MM.1S (cell line): Measurements from ENCODE around the gene PSTPIP1.

Source experiments
- DNase-seq: peaks from one replicate; pipeline ENCODE4 v3.0.0-alpha.2; 2015
- H2AFZ ChIP-seq: fragments of 300-600 bp; sonication (generic); 2 replicates; pipeline ENCODE4 v1.6.0; 2016; ENCODE audit warnings: antibody characterized with exemption, low read length
- H3F3A ChIP-seq: fragments of 300-600 bp; sonication (generic); 2 replicates; pipeline ENCODE4 v1.6.1; 2016; ENCODE audit warnings: mild to moderate bottlenecking, antibody characterized with exemption, low read length, moderate library complexity, mixed read lengths; ENCODE audit not compliant: insufficient read depth
- H3K27ac ChIP-seq: fragments of 300-600 bp; sonication (generic); 2 replicates; pipeline ENCODE4 v1.5.1; 2016; ENCODE audit warnings: mild to moderate bottlenecking, low read length
- H3K27me3 ChIP-seq: fragments of 300-600 bp; sonication (generic); replicated peaks from 2 replicates; pipeline ENCODE4 v1.6.0; 2016; ENCODE audit warnings: low read length; ENCODE audit not compliant: insufficient read depth
- H3K36me3 ChIP-seq: fragments of 300-600 bp; sonication (generic); replicated peaks from 2 replicates; pipeline ENCODE4 v1.6.1; 2016; ENCODE audit warnings: mild to moderate bottlenecking, low read length, mixed read lengths; ENCODE audit not compliant: insufficient read depth
- H3K4me1 ChIP-seq: fragments of 300-600 bp; sonication (generic); 2 replicates; pipeline ENCODE4 v1.6.1; 2016; ENCODE audit warnings: low read length, mixed read lengths
- H3K4me2 ChIP-seq: fragments of 300-600 bp; sonication (generic); 2 replicates; pipeline ENCODE4 v1.6.0; 2016; ENCODE audit warnings: low read depth, low read length
- H3K4me3 ChIP-seq: fragments of 300-600 bp; sonication (generic); 2 replicates; pipeline ENCODE4 v1.5.1; 2016; ENCODE audit warnings: low read length, mixed read lengths
- H3K79me2 ChIP-seq: fragments of 300-600 bp; sonication (generic); 2 replicates; pipeline ENCODE4 v1.6.1; 2016; ENCODE audit warnings: mixed run types, low read length, mixed read lengths
- H3K9ac ChIP-seq: fragments of 300-600 bp; sonication (generic); 2 replicates; pipeline ENCODE4 v1.6.1; 2016; ENCODE audit warnings: low read length, mixed read lengths
- H3K9me2 ChIP-seq: fragments of 300-600 bp; sonication (generic); replicated peaks from 2 replicates; pipeline ENCODE4 v1.6.1; 2016; ENCODE audit warnings: mild to moderate bottlenecking, low read length, mixed read lengths; ENCODE audit not compliant: insufficient read depth
- H3K9me3 ChIP-seq: fragments of 300-600 bp; sonication (generic); replicated peaks from 2 replicates; pipeline ENCODE4 v1.6.1; 2016; ENCODE audit warnings: mild to moderate bottlenecking, low read length, mixed read lengths; ENCODE audit not compliant: insufficient read depth
- H4K20me1 ChIP-seq: fragments of 300-600 bp; sonication (generic); 2 replicates; pipeline ENCODE4 v1.6.1; 2016; ENCODE audit warnings: mild to moderate bottlenecking, low read length, moderate library complexity, mixed read lengths; ENCODE audit not compliant: insufficient read depth
- EZH2 ChIP-seq: fragments of 300-600 bp; sonication (generic); optimal IDR thresholded peaks from 2 replicates; pipeline ENCODE3; 2017; ENCODE audit warnings: low read depth, mild to moderate bottlenecking, antibody characterized with exemption, low read length, mixed read lengths
- EZH2phosphoT487 ChIP-seq: fragments of 300-600 bp; sonication (generic); IDR thresholded peaks from 2 replicates; pipeline ENCODE4 v1.6.1; 2018; ENCODE audit warnings: antibody characterized with exemption, low read length
- TF ChIP-seq, protein P1 (sequence below): fragments of 300-600 bp; sonication (generic); IDR thresholded peaks from 2 replicates; pipeline ENCODE4 v1.5.1; 2016; ENCODE audit warnings: antibody characterized with exemption, low read length, mixed read lengths

PSTPIP1 gene

DNA sequence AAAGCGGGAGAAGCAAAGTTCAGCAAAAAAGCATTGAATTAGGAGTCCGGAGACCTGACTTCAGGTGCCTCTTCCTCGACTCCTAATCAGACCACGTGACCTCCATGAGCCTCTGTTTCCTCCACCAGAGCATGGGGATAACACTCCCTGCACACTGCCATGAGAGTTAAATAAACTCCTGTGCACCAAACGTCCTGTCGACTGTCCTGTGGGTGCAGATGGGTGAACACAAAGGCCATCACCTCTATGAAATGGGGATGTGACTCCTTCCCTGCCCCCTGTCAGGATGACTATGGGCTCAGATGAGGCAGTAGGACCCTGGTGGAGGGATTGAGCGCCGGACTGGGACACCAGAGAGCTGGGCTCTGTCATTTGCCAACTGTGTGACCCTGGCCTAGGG is 89.5 kb downstream of the PSTPIP1 start:
- H3K27ac ChIP-seq, result no peak overlapping the region
- no peak overlapping the region for H3K9ac ChIP-seq
- H3K4me1 ChIP-seq, result no peaks in the 10 kb centered on the region
- no peaks in the 10 kb centered on the region for H3K9me2 ChIP-seq
- no peaks in the 10 kb centered on the region for H3K36me3 ChIP-seq
- no peaks in the 10 kb centered on the region for H3K9me3 ChIP-seq
- H4K20me1 ChIP-seq, result no peaks in the 10 kb centered on the region
- no peaks in the 10 kb centered on the region for H3K79me2 ChIP-seq
- H3K4me3 ChIP-seq, result no peak overlapping the region
- H3K4me2 ChIP-seq, result no peak overlapping the region
- no peak for TF ChIP-seq EZH2phosphoT487
- no peak for DNase-seq
- no peaks in the 10 kb centered on the region for H3F3A ChIP-seq
- H3K27me3 ChIP-seq, result no peaks in the 10 kb centered on the region
- H2AFZ ChIP-seq, result no peak overlapping the region

DNA sequence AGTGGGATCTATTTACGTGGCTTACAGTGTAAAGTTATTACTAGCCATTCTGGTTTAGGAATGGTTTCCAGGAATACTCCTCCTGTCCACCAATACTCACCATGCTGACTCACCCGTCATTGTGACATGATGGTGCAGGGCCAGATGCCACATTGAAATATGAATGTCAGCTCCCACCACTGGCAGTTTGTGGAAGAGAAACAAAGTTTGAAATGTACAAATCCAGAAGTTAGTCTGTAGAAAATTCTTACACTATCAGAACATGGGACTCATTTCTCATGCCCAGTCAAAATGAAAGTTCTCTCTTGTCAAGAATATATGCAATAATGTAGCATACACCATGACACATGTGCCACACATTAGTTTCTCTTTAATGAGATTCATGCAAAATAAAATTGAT is 90.4 kb downstream of the PSTPIP1 start:
- no peak overlapping the region for H2AFZ ChIP-seq
- no peaks in the 10 kb centered on the region for H3K9me3 ChIP-seq
- H3F3A ChIP-seq, result no peaks in the 10 kb centered on the region
- H3K36me3 ChIP-seq, result no peaks in the 10 kb centered on the region
- no peaks in the 10 kb centered on the region for H3K9me2 ChIP-seq
- no peak overlapping the region for H3K9ac ChIP-seq
- no peak overlapping the region for H3K27ac ChIP-seq
- no peaks in the 10 kb centered on the region for H3K27me3 ChIP-seq
- no peaks in the 10 kb centered on the region for H3K79me2 ChIP-seq
- no peaks in the 10 kb centered on the region for H4K20me1 ChIP-seq
- no peak for DNase-seq
- no peak for TF ChIP-seq EZH2phosphoT487
- TF ChIP-seq, protein P1, sequence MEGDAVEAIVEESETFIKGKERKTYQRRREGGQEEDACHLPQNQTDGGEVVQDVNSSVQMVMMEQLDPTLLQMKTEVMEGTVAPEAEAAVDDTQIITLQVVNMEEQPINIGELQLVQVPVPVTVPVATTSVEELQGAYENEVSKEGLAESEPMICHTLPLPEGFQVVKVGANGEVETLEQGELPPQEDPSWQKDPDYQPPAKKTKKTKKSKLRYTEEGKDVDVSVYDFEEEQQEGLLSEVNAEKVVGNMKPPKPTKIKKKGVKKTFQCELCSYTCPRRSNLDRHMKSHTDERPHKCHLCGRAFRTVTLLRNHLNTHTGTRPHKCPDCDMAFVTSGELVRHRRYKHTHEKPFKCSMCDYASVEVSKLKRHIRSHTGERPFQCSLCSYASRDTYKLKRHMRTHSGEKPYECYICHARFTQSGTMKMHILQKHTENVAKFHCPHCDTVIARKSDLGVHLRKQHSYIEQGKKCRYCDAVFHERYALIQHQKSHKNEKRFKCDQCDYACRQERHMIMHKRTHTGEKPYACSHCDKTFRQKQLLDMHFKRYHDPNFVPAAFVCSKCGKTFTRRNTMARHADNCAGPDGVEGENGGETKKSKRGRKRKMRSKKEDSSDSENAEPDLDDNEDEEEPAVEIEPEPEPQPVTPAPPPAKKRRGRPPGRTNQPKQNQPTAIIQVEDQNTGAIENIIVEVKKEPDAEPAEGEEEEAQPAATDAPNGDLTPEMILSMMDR, result no peak
- TF ChIP-seq EZH2, result no peak
- no peaks in the 10 kb centered on the region for H3K4me1 ChIP-seq
- no peak overlapping the region for H3K4me3 ChIP-seq
- H3K4me2 ChIP-seq, result no peak overlapping the region
